Endodermal cell (in vitro differentiated cells): Measurements from ENCODE around the gene NDUFB7. TPM values are rescaled to one million over a fixed set of nuclear protein-coding genes. Genes with fewer than 3 reads are reported as not detected.
A peak's percentile ranks its signal among the peaks of the same experiment; 100 is the strongest.
"Not testable (repeated sequence)": the region's sequence is repeated elsewhere in the genome, so short reads cannot be mapped to it uniquely, and the experiment has no call there.

Experiments used
- DNase-seq: peaks from one replicate; pipeline ENCODE4 v3.0.0-alpha.2; 2017
- H3K27ac ChIP-seq: 2 replicates; pipeline ENCODE4 v1.5.1; 2013; ENCODE audit warnings: mild to moderate bottlenecking, low read depth, low read length, moderate library complexity
- H3K27me3 ChIP-seq: 2 replicates; pipeline ENCODE4 v1.6.1; 2013; ENCODE audit warnings: mild to moderate bottlenecking, low read length, moderate library complexity; ENCODE audit not compliant: insufficient read depth, control insufficient read depth, poor library complexity, severe bottlenecking
- H3K36me3 ChIP-seq: 2 replicates; pipeline ENCODE4 v1.7.0; 2013; ENCODE audit warnings: mild to moderate bottlenecking, low read length, moderate library complexity; ENCODE audit not compliant: control insufficient read depth, insufficient read depth
- H3K4me1 ChIP-seq: one replicate; pipeline ENCODE4 v1.7.0; 2013; ENCODE audit warnings: low read length; ENCODE audit not compliant: control insufficient read depth, insufficient read depth
- H3K4me3 ChIP-seq: 2 replicates; pipeline ENCODE4 v1.5.1; 2013; ENCODE audit warnings: mild to moderate bottlenecking, low read length, moderate library complexity
- H3K9ac ChIP-seq: 2 replicates; pipeline ENCODE4 v1.6.1; 2013; ENCODE audit warnings: mild to moderate bottlenecking, low read length, moderate library complexity; ENCODE audit not compliant: poor library complexity, severe bottlenecking; ENCODE audit errors: extremely low read depth
- H3K9me3 ChIP-seq: 2 replicates; pipeline ENCODE4 v1.6.1; 2013; ENCODE audit warnings: mild to moderate bottlenecking, low read length, moderate library complexity; ENCODE audit not compliant: control insufficient read depth
- H3K27ac Mint-ChIP-seq: 2 replicates; pipeline ENCODE4 v1.8.0; 2020; ENCODE audit warnings: mixed read lengths
- H3K27me3 Mint-ChIP-seq: 2 replicates; pipeline ENCODE4 v1.8.0; 2021; ENCODE audit warnings: mild to moderate bottlenecking, mixed read lengths; ENCODE audit not compliant: insufficient read depth
- H3K36me3 Mint-ChIP-seq: 2 replicates; pipeline ENCODE4 v1.8.0; 2020; ENCODE audit warnings: low read depth, mixed read lengths
- H3K4me1 Mint-ChIP-seq: 2 replicates; pipeline ENCODE4 v1.8.0; 2020; ENCODE audit warnings: mixed read lengths
- H3K4me3 Mint-ChIP-seq: 2 replicates; pipeline ENCODE4 v1.8.0; 2020; ENCODE audit warnings: mild to moderate bottlenecking, moderate library complexity, mixed read lengths
- H3K9me3 Mint-ChIP-seq: 2 replicates; pipeline ENCODE4 v1.8.0; 2020; ENCODE audit warnings: mild to moderate bottlenecking, mixed read lengths
- CTCF ChIP-seq: fragments of 200-600 bp; sonication (generic); conservative IDR thresholded peaks from 2 replicates; pipeline ENCODE4 v1.5.0; 2021; ENCODE audit warnings: antibody characterized with exemption, mild to moderate bottlenecking
- WGBS, 2 experiments: methylation state at CpG; one replicate each; pipeline versions ENCODE4 v1.1.5 to v1.1.7; 2013; ENCODE audit warnings: missing lambda C conversion rate in 2 of 2, mixed read lengths in 1 of 2; ENCODE audit not compliant: insufficient coverage in 1 of 2, insufficient read length in 1 of 2; 5-methylcytosine and 5-hydroxymethylcytosine counted together
- total RNA-seq, 2 donors: library from RNA; stranded (reverse); fragmentation: NEBNext Ultra II Directional in 1 of 2; extraction: Animal tissue kit (Norgen Biotek cat#: 25700) in 1 of 2; gene quantifications; 2 replicates in 1 of 2; 3 replicates in 1 of 2; pipeline ENCODE4 v1.2.1, GENCODE V29; 2021

The NDUFB7 gene
- total RNA-seq, 2 donors from 2014 or later, result 127 to 141 TPM

GRCh38 chr19:14553042-14553938 lies 18.6 kb downstream of the NDUFB7 start:
- TF ChIP-seq CTCF, result no peak
- 92 to 94% methylated on average over 23 to 35 of the region's 35 CpGs for WGBS, 2 experiments
- Mint-ChIP-seq H3K27me3 (no peaks in the 10 kb centered on the region), H3K4me1 (peaks cover 5% of the 10 kb centered on the region), H3K27ac (peak overlapping the region; percentile 13), H3K36me3 (peaks cover 15% of the 10 kb centered on the region), H3K4me3 (no peak overlapping the region), H3K9me3 (no peaks in the 10 kb centered on the region)
- no peak for DNase-seq
- no peak overlapping the region for H3K4me3 ChIP-seq
- no peaks in the 10 kb centered on the region for H3K27me3 ChIP-seq
- H3K36me3 ChIP-seq, result peaks cover 5% of the 10 kb centered on the region
- no peak overlapping the region for H3K27ac ChIP-seq
- H3K9me3 ChIP-seq, result no peaks in the 10 kb centered on the region
- H3K9ac ChIP-seq, result no peak overlapping the region
- H3K4me1 ChIP-seq, result no peaks in the 10 kb centered on the region

GRCh38 chr19:14552006-14552360 lies 19.9 kb downstream of the NDUFB7 start:
- H3K27ac ChIP-seq, H3K4me1 ChIP-seq, H3K36me3 ChIP-seq, H3K9me3 Mint-ChIP-seq, H3K9me3 ChIP-seq, DNase-seq, H3K4me3 Mint-ChIP-seq, H3K27me3 Mint-ChIP-seq, H3K27ac Mint-ChIP-seq, H3K4me3 ChIP-seq, H3K4me1 Mint-ChIP-seq, H3K9ac ChIP-seq, H3K27me3 ChIP-seq: not testable (repeated sequence)
- H3K36me3 Mint-ChIP-seq, result peaks cover 15% of the 10 kb centered on the region
- 65 to 91% methylated on average over 2 to 8 of the region's 8 CpGs for WGBS, 2 experiments

GRCh38 chr19:14551134-14552005 lies 20.5 kb downstream of the NDUFB7 start:
- peaks cover 15% of the 10 kb centered on the region for H3K36me3 Mint-ChIP-seq
- H3K4me1 Mint-ChIP-seq, H3K27ac ChIP-seq, H3K9ac ChIP-seq, H3K27me3 ChIP-seq, H3K4me3 ChIP-seq, H3K4me1 ChIP-seq, H3K9me3 ChIP-seq, H3K27me3 Mint-ChIP-seq, H3K4me3 Mint-ChIP-seq, H3K9me3 Mint-ChIP-seq, H3K36me3 ChIP-seq: not testable (repeated sequence)
- DNase-seq, result peak; percentile 95
- 72 to 77% methylated on average over 6 to 11 of the region's 12 CpGs for WGBS, 2 experiments
- TF ChIP-seq CTCF, result peak; percentile 75
- H3K27ac Mint-ChIP-seq, result peak overlapping the region; percentile 35
